A549 treated with dexamethasone at 1 μM for 4 hours (cell line): ENCODE measurements around the gene TMEM191C. TPM values are rescaled to one million over a fixed set of nuclear protein-coding genes. Genes with fewer than 3 reads are reported as not detected.

Source experiments
- total RNA-seq: library from RNA; stranded (reverse); fragments of 200-300 nt; extraction: Qiagen RNA extraction; gene quantifications from 5 replicates; pipeline ENCODE4 v1.2.3, GENCODE V29; 2022

Gene TMEM191C
- 0.56 to 0.84 TPM (median 0.71 TPM) in 5 replicates for total RNA-seq

GRCh38 chr22:21467337-21468193 is at the start of gene TMEM191C:
TMEM191C (plus strand) TSS chr22:21467387; CDS start chr22:21467460, 73 bp downstream.

Other genes with a start within 250 kb of the TMEM191C start
- gene RIMBP3B, start 83.6 kb upstream of the TMEM191C start, total RNA-seq, result 0.24 to 0.45 TPM (median 0.37 TPM) in 5 replicates
- gene HIC2, start 50.0 kb upstream of the TMEM191C start, total RNA-seq, result 1.9 to 3.0 TPM (median 2.9 TPM) in 5 replicates
- 0.18 to 0.28 TPM (median 0.22 TPM) in 4 of 5 replicates, not detected in the other for gene RIMBP3C, start 84.1 kb downstream of the TMEM191C start, total RNA-seq
- 61.9 to 78.8 TPM (median 66.0 TPM) in 5 replicates for gene UBE2L3, start 100.3 kb downstream of the TMEM191C start, total RNA-seq
- gene YDJC, start 162.6 kb downstream of the TMEM191C start, total RNA-seq, result 33.5 to 47.4 TPM (median 46.0 TPM) in 5 replicates
- 0.06 to 0.14 TPM (median 0.09 TPM) in 3 of 5 replicates, not detected in the others for gene CCDC116, start 165.4 kb downstream of the TMEM191C start, total RNA-seq
- 34.8 to 45.7 TPM (median 38.7 TPM) in 5 replicates for gene SDF2L1, start 174.9 kb downstream of the TMEM191C start, total RNA-seq
- 13.8 to 22.5 TPM (median 19.9 TPM) in 5 replicates for gene PPIL2, start 198.6 kb downstream of the TMEM191C start, total RNA-seq